NB4 (cell line): Measurements from ENCODE around the gene RELT.

Experiments
- CTCF ChIP-seq: IDR thresholded peaks from one replicate; pipeline ENCODE4 v1.5.1; 2012; ENCODE audit warnings: low read depth, low read length
- POLR2A ChIP-seq: IDR thresholded peaks from 2 replicates; pipeline ENCODE4 v1.6.1; 2011; ENCODE audit warnings: mild to moderate bottlenecking; ENCODE audit not compliant: insufficient read length; ENCODE audit errors: extremely low read depth

- TF ChIP-seq POLR2A (no peak), CTCF (no peak)
Measured at GRCh38 chr11:73384125-73384441, 7.9 kb downstream of the RELT start.
